IMR-90 (cell line): ENCODE data around the gene PKP3. TPM values are rescaled to one million over a fixed set of nuclear protein-coding genes. Genes with fewer than 3 reads are reported as not detected.

ENCODE experiments used
- ATAC-seq: fragments of 200-7000 bp; cut with Tn5 transposase; 2 replicates; pipeline ENCODE4 v1.9.1; 2020; ENCODE audit warnings: low read depth, mild to moderate bottlenecking, moderate library complexity
- BruUV-seq: library from RNA; stranded (reverse); fragments of 400-500 nt; replicated peaks from 2 replicates; lab custom pipeline; 2021; lab: Mats Ljungman, UMichigan
- CTCF ChIA-PET: fragments of 300-600 bp; formaldehyde crosslinking; extraction: SDS; loops from one replicate; lab custom pipeline; 2021; ENCODE audit warnings: antibody characterized with exemption; lab: Yijun Ruan, JAX
- POLR2A ChIA-PET: fragments of 300-600 bp; sonication (Branson Sonifier 250); formaldehyde crosslinking; loops from one replicate; lab custom pipeline; 2022; ENCODE audit warnings: antibody characterized with exemption; ENCODE audit not compliant: unreplicated experiment; lab: Charles Lee
- DNase-seq: peaks from one replicate; pipeline ENCODE4 v3.0.0; 2013
- H2AFZ ChIP-seq: replicated peaks from 2 replicates; pipeline ENCODE3; 2013; ENCODE audit warnings: low read length, mild to moderate bottlenecking; ENCODE audit not compliant: poor library complexity
- H2AK5ac ChIP-seq: 2 replicates; pipeline ENCODE4 v1.6.1; 2013; ENCODE audit warnings: low read depth, low read length, inconsistent platforms
- H2AK9ac ChIP-seq: replicated peaks from 2 replicates; pipeline ENCODE3; 2013; ENCODE audit warnings: mild to moderate bottlenecking, low read depth, low read length, moderate library complexity; ENCODE audit not compliant: poor library complexity
- H2BK120ac ChIP-seq: 2 replicates; pipeline ENCODE4 v1.6.1; 2013; ENCODE audit warnings: low read depth, low read length, inconsistent platforms
- H2BK15ac ChIP-seq: 3 replicates; pipeline ENCODE4 v1.6.1; 2013; ENCODE audit warnings: low read depth, low read length, inconsistent platforms
- H2BK20ac ChIP-seq: 2 replicates; pipeline ENCODE4 v1.6.1; 2013; ENCODE audit warnings: low read depth, mild to moderate bottlenecking, inconsistent platforms, low read length, moderate library complexity
- H2BK5ac ChIP-seq: 2 replicates; pipeline ENCODE4 v1.6.1; 2013; ENCODE audit warnings: mild to moderate bottlenecking, low read depth, low read length, inconsistent platforms; ENCODE audit not compliant: poor library complexity, severe bottlenecking
- H3K14ac ChIP-seq: replicated peaks from 2 replicates; pipeline ENCODE4 v1.6.1; 2013; ENCODE audit warnings: low read depth, low read length, inconsistent platforms
- H3K18ac ChIP-seq: 2 replicates; pipeline ENCODE4 v1.6.1; 2013; ENCODE audit warnings: low read depth, low read length, control low read depth
- H3K23ac ChIP-seq: 2 replicates; pipeline ENCODE4 v1.6.1; 2013; ENCODE audit warnings: low read depth, low read length, inconsistent platforms
- H3K27ac ChIP-seq: 2 replicates; pipeline ENCODE4 v1.5.1; 2013; ENCODE audit warnings: mild to moderate bottlenecking, control low read depth, low read length; ENCODE audit not compliant: insufficient read depth
- H3K27me3 ChIP-seq: 2 replicates; pipeline ENCODE4 v1.6.1; 2013; ENCODE audit warnings: low read length; ENCODE audit not compliant: control insufficient read depth, insufficient read depth
- H3K36me3 ChIP-seq: 2 replicates; pipeline ENCODE4 v1.6.1; 2013; ENCODE audit warnings: low read length, mixed read lengths; ENCODE audit not compliant: control insufficient read depth, insufficient read depth
- H3K4ac ChIP-seq: 2 replicates; pipeline ENCODE4 v1.6.1; 2013; ENCODE audit warnings: low read depth, low read length, inconsistent platforms
- H3K4me1 ChIP-seq: 2 replicates; pipeline ENCODE4 v1.6.1; 2013; ENCODE audit warnings: low read length, mixed read lengths; ENCODE audit not compliant: control insufficient read depth, insufficient read depth
- H3K4me2 ChIP-seq: 2 replicates; pipeline ENCODE4 v1.6.1; 2013; ENCODE audit warnings: low read depth, mild to moderate bottlenecking, control low read depth, low read length, moderate library complexity
- H3K4me3 ChIP-seq: 2 replicates; pipeline ENCODE4 v1.5.1; 2013; ENCODE audit warnings: low read depth, mild to moderate bottlenecking, control low read depth, low read length, moderate library complexity; ENCODE audit not compliant: insufficient read depth
- H3K56ac ChIP-seq: 2 replicates; pipeline ENCODE4 v1.6.1; 2013; ENCODE audit warnings: low read length, inconsistent platforms; ENCODE audit not compliant: insufficient read depth; ENCODE audit errors: extremely low read depth
- H3K79me1 ChIP-seq, 2 experiments: 2 replicates each; pipeline ENCODE4 v1.6.1; 2013; ENCODE audit warnings: low read length in 2 of 2, inconsistent platforms in 1 of 2, low read depth in 1 of 2
- H3K9ac ChIP-seq: 2 replicates; pipeline ENCODE4 v1.6.1; 2013; ENCODE audit warnings: low read depth, low read length, control low read depth
- H3K9me1 ChIP-seq: 2 replicates; pipeline ENCODE4 v1.6.1; 2013; ENCODE audit warnings: low read length, inconsistent platforms; ENCODE audit not compliant: insufficient read depth
- H3K9me3 ChIP-seq: 2 replicates; pipeline ENCODE4 v1.6.1; 2013; ENCODE audit warnings: low read length; ENCODE audit not compliant: control insufficient read depth, insufficient read depth
- H4K20me1 ChIP-seq: 2 replicates; pipeline ENCODE4 v1.6.1; 2013; ENCODE audit warnings: low read length, inconsistent platforms; ENCODE audit not compliant: insufficient read depth
- H4K5ac ChIP-seq: 2 replicates; pipeline ENCODE4 v1.6.1; 2013; ENCODE audit warnings: mild to moderate bottlenecking, low read depth, low read length, control low read depth
- H4K8ac ChIP-seq, 2 experiments: 2 replicates each; pipeline ENCODE4 v1.6.1; 2013; ENCODE audit warnings: low read depth in 2 of 2, low read length in 2 of 2, control low read depth in 1 of 2, inconsistent platforms in 1 of 2
- H4K91ac ChIP-seq: 2 replicates; pipeline ENCODE4 v1.6.1; 2013; ENCODE audit warnings: low read depth, low read length, inconsistent platforms; ENCODE audit not compliant: insufficient read depth
- BHLHE40 ChIP-seq: fragments of 150-350 bp; IDR thresholded peaks from 2 replicates; pipeline ENCODE4 v1.6.1; 2016; ENCODE audit warnings: mild to moderate bottlenecking, low read depth, low read length
- CEBPB ChIP-seq: IDR thresholded peaks from 2 replicates; pipeline ENCODE4 v1.6.1; 2012; ENCODE audit warnings: low read depth, low read length, improper control_type of control experiment
- CHD1 ChIP-seq: IDR thresholded peaks from 2 replicates; pipeline ENCODE4 v1.6.1; 2012; ENCODE audit warnings: low read depth, low read length, improper control_type of control experiment
- CTCF ChIP-seq: conservative IDR thresholded peaks from 2 replicates; pipeline ENCODE4 v1.5.1; 2012; ENCODE audit warnings: mild to moderate bottlenecking, low read depth, low read length, improper control_type of control experiment
- ELK1 ChIP-seq: fragments of 150-350 bp; IDR thresholded peaks from 2 replicates; pipeline ENCODE4 v1.6.1; 2016; ENCODE audit warnings: low read depth, mild to moderate bottlenecking, low read length, moderate library complexity, borderline replicate concordance
- FOS ChIP-seq: fragments of 150-350 bp; IDR thresholded peaks from 2 replicates; pipeline ENCODE4 v1.6.1; 2016; ENCODE audit warnings: low read depth, low read length
- MAFK ChIP-seq: IDR thresholded peaks from 2 replicates; pipeline ENCODE4 v1.6.1; 2012; ENCODE audit warnings: low read depth, low read length, improper control_type of control experiment
- MAZ ChIP-seq: IDR thresholded peaks from 2 replicates; pipeline ENCODE4 v1.6.1; 2012; ENCODE audit warnings: low read depth, mild to moderate bottlenecking, low read length, improper control_type of control experiment, moderate library complexity, borderline replicate concordance
- MXI1 ChIP-seq: IDR thresholded peaks from 2 replicates; pipeline ENCODE4 v1.6.1; 2012; ENCODE audit warnings: low read depth, mild to moderate bottlenecking, low read length, moderate library complexity, borderline replicate concordance
- NFE2L2 ChIP-seq: fragments of 150-350 bp; IDR thresholded peaks from 2 replicates; pipeline ENCODE4 v1.6.1; 2016; ENCODE audit warnings: low read depth, mild to moderate bottlenecking, low read length
- POLR2A ChIP-seq: IDR thresholded peaks from 2 replicates; pipeline ENCODE4 v1.6.1; 2012; ENCODE audit warnings: mild to moderate bottlenecking, low read depth, low read length
- RAD21 ChIP-seq: IDR thresholded peaks from 2 replicates; pipeline ENCODE4 v1.6.1; 2012; ENCODE audit warnings: low read length, improper control_type of control experiment
- RFX5 ChIP-seq: IDR thresholded peaks from 2 replicates; pipeline ENCODE4 v1.8.0; 2012; ENCODE audit warnings: low read depth, mild to moderate bottlenecking, low read length, moderate library complexity
- USF2 ChIP-seq: fragments of 150-350 bp; IDR thresholded peaks from 2 replicates; pipeline ENCODE4 v1.6.1; 2017; ENCODE audit warnings: mild to moderate bottlenecking, antibody characterized with exemption, low read length, low read depth
- WGBS, 2 experiments: methylation state at CpG; one replicate each; pipeline versions ENCODE4 v1.1.5 to v1.1.7; 2013; ENCODE audit warnings: missing lambda C conversion rate in 2 of 2; ENCODE audit not compliant: insufficient read length in 1 of 2; ENCODE audit errors: extremely low coverage in 2 of 2; 5-methylcytosine and 5-hydroxymethylcytosine counted together
- dilution Hi-C: fragments of 300-500 bp; cut with HindIII; formaldehyde crosslinking; loops from one replicate; pipeline ENCODE4 v1.14.3; 2018; ENCODE audit warnings: low sequenced_read_pairs; ENCODE audit not compliant: unreplicated experiment
- in situ Hi-C: fragments of 300-500 bp; cut with MboI; formaldehyde crosslinking; loops from 3 replicates; pipeline ENCODE4 v1.14.3; 2019; ENCODE audit warnings: low sequenced_read_pairs, inconsistent platforms, mixed read lengths
- intact Hi-C: fragments of 100-400 bp; cut with micrococcal nuclease; formaldehyde crosslinking; loops from 2 replicates; pipeline ENCODE4 v1.10.0; 2022
- polyA plus RNA-seq, 3 experiments: library from polyadenylated mRNA; depleted of rRNA; stranded (reverse); fragments of >200 nt; gene quantifications; 2 replicates each; pipeline ENCODE4 v1.2.3, GENCODE V29; 2012; ENCODE audit warnings: low replicate concordance in 1 of 3
- total RNA-seq: library from RNA; depleted of rRNA; stranded (reverse); fragments of >200 nt; gene quantifications from 2 replicates; pipeline ENCODE4 v1.2.3, GENCODE V29; 2012

Gene PKP3
- total and polyA plus RNA-seq, 2 of the 4 experiments (the other 2 are of a cell fraction) = 1.5 to 2.2 TPM

- H3K79me1 ChIP-seq = peaks cover 0 to 4% of the 10 kb centered on the region in 2 experiments; a peak in 1 of 4 replicates
- H2AK9ac ChIP-seq = peak overlapping the region; percentile 37
- no peak for TF ChIP-seq POLR2A
- TF ChIP-seq MAZ = no peak
- TF ChIP-seq FOS = no peak
- no peak for TF ChIP-seq MXI1
- TF ChIP-seq MAFK = no peak
- no peak for TF ChIP-seq RAD21
- no peak for TF ChIP-seq NFE2L2
- no peak for TF ChIP-seq CTCF
- no peak for TF ChIP-seq RFX5
- no peak for TF ChIP-seq ELK1
- TF ChIP-seq USF2 = no peak
- TF ChIP-seq BHLHE40 = no peak
- no peak for TF ChIP-seq CEBPB
- TF ChIP-seq CHD1 = no peak
- no TSS peak for BruUV-seq
- DNase-seq = no peak
- intact Hi-C loops (no loop called here), in situ Hi-C loops (no loop called here), dilution Hi-C loops (no loop called here)
- H3K9me1 ChIP-seq = peaks cover 3% of the 10 kb centered on the region
- H2BK5ac ChIP-seq = peak overlapping the region; percentile 55
- H3K14ac ChIP-seq = no peak overlapping the region
- no peak overlapping the region for H3K18ac ChIP-seq
- no peaks in the 10 kb centered on the region for H3K9me3 ChIP-seq
- no peak overlapping the region for H3K4me2 ChIP-seq
- no peak overlapping the region for H3K4me3 ChIP-seq
- no peak overlapping the region for H2BK120ac ChIP-seq
- no peaks in the 10 kb centered on the region for H4K20me1 ChIP-seq
- H3K4me1 ChIP-seq = peaks cover 21% of the 10 kb centered on the region
- no peak overlapping the region for H2BK20ac ChIP-seq
- no peak overlapping the region for H4K5ac ChIP-seq
- H4K91ac ChIP-seq = no peak overlapping the region
- no peak overlapping the region for H3K23ac ChIP-seq
- no peak overlapping the region for H2BK15ac ChIP-seq
- no peak overlapping the region for H3K9ac ChIP-seq
- H4K8ac ChIP-seq = no peak overlapping the region
- peak overlapping the region; percentile 87; the same call in 1 of the 2 replicates for H2AK5ac ChIP-seq
- H3K56ac ChIP-seq = no peak overlapping the region
- ATAC-seq = no peak
- ChIA-PET POLR2A (interaction anchor here (1.3 kb wide), 1 partner anchor 15 kb away, joined by 4 read pairs; no protein-coding TSS in a partner anchor), CTCF (no interaction called here)
- H3K36me3 ChIP-seq = no peaks in the 10 kb centered on the region
- H2AFZ ChIP-seq = no peak overlapping the region
- H3K27ac ChIP-seq = no peak overlapping the region
- peaks cover 8% of the 10 kb centered on the region; the same call in 1 of the 2 replicates for H3K27me3 ChIP-seq
- WGBS, 2 experiments = 91% methylated on average over 15 of the region's 36 CpGs; no CpG with 5 or more reads in 1 of the 2 experiments
- H3K4ac ChIP-seq = peak overlapping the region; percentile 83; the same call in 1 of the 2 replicates
Measured at GRCh38 chr11:392102-392777, 1.8 kb upstream of the PKP3 start.
